Effector CD4-positive, alpha-beta T cell (primary cell): ENCODE data around the gene CHST12.

Experiments used
- DNase-seq: peaks from one replicate; pipeline ENCODE4 v3.0.0-alpha.2; 2020

CHST12 gene

DNA sequence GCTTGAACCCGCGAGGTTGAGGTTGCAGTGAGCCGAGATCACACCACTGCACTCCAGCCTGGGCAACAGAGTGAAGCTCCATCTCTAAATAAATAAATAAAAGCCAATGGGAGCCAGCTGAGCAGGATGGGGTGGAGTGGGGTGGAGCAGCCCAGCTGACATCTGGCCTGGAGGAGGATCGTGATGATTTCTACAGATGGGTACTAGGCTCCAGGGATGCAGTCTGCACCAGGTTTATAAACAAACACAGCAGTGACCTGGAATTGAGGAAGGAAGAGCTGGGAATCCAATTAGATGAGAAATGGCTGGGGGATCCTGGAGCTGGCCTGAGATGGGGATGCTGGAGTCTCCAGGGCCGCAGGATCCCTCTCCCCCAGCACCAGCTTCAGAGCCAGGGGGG lies 80.1 kb downstream of the CHST12 start:
- DNase-seq = no peak

DNA sequence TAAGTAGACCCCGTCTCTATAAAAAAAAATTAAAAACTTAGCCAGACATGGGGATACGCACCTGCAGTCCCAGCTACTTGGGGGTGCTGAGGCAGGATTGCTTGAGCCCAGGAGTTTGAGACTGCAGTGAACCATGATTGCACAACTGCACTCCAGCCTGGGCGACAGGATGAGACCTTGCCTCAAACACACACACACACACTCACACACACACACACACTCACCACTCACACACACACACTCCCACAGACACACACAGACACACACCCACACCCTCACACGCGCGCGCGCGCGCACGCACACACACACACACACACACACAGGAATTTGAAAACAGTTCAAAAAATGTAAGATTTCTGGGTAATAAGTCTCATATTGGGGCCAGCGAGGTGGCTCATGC lies 81.5 kb downstream of the CHST12 start:
- DNase-seq = no peak

DNA sequence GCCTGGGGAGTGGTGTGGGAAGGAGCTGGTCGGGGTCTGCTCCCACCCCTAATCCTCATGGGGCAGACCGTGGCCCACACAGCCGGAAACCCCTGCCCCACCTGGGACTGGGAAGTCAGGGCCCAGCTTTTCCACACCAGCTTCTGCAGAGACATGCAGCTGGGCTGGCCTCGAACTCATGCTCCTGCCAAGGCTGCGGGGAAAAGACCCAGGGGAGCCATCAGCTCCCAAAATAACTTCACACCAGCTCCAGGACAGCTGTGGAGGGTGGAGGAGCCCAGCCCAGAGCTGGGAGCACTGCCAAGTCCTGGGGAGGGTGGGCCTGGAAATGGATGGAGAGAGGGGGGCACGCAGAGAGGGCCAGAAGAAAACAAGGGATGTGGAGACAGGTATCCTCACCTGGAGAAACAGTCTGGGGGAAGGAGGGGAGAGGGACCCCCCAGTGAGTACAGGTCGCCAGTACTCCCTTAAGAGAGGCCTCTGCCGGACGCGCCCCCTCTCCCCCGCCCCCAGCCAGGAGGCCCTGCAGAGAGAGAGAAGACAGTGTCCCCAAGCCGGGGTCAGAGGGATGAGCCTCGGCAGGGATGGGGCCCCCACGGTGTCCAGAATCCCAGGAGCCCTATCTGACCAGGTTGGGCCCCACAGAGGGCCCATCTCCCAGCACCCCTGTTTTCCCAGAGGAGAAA lies 84.3 kb downstream of the CHST12 start:
- DNase-seq = no peak

- DNase-seq = no peak
Measured at GRCh38 chr7:2488272-2488645, 84.8 kb downstream of the CHST12 start.

DNA sequence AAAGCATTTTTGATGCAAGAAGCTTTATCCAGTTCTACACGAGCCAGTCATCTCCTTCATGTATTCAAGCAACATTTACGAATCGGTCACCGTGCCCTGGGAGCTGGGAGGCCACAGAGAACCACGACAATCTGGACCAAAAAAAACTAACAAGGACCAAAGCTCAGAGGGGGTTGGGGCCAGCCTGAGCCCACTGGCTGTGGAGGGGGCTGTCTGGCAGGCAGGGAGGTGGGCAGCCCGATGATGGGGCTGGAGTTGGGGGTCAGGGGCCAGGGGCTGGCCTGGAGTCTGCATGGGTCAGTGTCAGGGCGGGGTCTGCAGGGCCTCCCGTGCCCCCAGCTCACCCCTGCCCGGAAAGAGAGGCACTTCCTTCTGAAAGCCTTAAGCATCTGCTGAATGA lies 85.3 kb downstream of the CHST12 start:
- no peak for DNase-seq

GRCh38 chr7:2490181-2490651 lies 86.8 kb downstream of the CHST12 start:
- DNase-seq = no peak

DNA sequence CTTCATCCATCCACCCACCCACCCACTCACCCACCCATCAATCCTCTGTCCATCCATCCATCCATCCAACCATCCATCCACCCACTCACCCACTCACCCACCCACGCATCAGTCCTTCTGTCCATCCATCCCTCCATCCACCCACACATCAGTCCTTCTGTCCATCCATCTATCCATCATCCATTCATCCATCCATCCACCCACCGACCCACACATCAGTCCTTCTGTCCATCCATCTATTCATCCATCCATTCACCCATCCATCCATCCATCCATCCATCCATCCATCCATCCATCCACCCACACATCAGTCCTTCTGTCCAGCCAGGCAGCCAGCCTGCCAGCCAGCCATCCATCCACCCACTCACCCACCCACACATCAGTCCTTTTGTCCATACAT lies 88.6 kb downstream of the CHST12 start:
- no peak for DNase-seq

- DNase-seq = no peak
Measured at GRCh38 chr7:2493205-2494164, 90.1 kb downstream of the CHST12 start.

DNA sequence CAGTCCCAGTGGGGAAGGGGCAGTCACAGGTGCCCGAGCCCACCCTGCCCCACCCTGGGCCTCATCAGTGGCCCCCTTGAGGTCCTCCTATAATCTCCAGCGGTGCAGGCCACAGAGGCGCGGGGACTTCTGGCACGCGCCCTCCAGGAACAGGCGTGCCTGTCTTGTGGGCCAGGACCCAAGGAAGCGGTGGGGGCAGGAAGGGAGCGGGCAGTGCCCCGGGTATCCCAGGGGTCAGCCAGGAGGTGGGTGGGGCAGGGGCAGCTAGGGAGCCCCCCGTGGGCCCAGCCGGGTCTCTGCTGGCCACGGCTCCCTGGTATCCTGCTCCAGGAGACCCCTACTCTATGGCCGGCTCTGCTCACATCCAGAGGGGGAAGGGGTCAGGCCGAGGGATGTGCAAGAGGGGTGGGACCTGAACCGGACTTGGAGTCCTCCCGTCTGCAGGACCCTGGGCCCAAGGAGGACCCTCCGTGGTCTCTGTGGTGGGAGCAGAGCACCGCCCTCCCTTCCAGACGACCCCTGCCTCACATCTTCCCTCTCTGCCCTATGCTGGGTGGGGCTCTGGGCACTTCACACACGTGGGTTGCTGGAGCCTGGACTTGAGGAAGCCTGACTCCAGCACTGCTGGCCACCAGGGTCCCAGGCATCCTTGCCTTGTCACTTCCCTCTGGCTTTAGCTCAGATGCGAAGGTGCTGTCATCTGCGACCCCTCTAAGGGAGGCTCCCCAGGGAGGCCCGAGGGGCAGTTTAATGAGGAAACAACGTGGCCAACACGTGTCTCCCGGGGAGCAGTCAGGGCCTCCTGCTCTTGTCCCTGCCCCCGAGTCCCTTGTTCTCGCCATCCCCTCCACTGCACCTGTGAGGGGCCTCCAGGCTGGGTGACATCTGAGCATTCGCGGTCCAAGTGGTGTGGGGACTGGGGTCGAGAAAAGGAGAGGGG lies 91.0 kb downstream of the CHST12 start:
- no peak for DNase-seq

DNA sequence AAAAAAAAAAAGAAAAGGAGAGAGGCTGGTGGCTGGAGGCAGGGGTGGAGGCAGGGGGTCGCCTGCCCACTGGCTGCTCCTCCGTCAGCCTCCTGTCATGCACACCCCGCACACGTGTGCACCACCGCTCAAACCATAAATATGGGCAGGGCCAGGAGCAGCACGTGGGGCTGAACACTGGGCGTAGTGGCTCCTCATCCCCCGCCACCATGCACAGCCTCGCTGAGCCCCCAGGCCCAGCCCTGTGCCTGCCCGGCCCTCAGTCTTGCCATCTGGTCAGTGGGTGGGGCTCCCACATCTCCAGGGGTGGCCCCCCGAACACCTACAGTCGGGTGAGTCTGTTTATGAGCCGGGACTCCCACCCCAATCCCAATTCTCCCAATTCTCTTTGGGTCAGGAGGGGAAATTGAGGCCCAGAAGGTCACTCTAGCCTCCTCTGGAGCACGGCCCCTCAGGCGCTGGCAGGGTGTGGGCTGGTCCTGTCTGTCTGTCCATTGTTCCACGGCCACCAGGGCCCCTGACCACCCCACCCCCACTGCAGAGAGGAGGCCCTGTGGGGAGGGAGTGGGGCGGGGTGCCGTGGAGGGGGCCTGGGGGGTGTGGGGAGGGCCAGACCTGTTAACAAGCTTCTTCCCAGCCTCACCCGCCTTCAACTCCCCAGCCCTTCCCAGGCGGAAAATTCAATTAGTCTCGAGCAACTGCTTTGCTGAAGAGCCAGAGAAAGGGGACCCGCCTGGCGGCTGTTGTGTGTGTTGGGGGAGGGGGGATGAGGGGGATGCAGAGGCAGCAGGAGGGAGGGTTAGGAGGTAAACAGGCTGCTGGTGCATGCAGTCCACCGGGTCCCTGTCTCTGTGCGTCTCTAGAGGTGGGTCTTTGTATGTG lies 92.2 kb downstream of the CHST12 start:
- DNase-seq = no peak

- no peak for DNase-seq
Measured at GRCh38 chr7:2496375-2496774, 93.0 kb downstream of the CHST12 start.

DNA sequence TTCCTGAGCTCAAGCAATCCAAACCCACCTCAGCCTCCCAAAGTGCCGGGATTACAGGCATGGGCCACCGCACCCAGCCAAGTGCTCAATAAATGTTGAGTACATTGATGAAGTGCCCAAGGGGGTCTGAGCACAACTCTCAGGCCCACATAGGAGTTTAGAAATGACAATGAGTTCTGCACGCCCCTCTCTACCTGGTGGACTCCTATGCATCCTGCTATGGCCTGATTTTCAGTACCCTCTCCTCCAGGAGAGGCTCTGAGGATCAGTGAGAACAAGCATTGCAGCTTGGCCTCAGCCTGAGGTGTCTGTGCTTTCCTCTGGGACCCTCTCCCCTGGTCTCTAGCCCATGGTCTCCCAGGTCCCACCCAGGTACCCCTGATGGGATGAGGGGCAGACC lies 93.7 kb downstream of the CHST12 start:
- DNase-seq = no peak

GRCh38 chr7:2497500-2498336 lies 94.3 kb downstream of the CHST12 start:
- DNase-seq = no peak
